CD4-positive, alpha-beta T cell treated with Interleukin-2 at 100 ng/mL for 4 hours (primary cell): ENCODE measurements around the gene BEND2.
"Not testable (repeated sequence)": the region's sequence is repeated elsewhere in the genome, so short reads cannot be mapped to it uniquely, and the experiment has no call there.

Experiments
- DNase-seq: peaks from one replicate; pipeline ENCODE4 v3.0.0-alpha.2; 2020; ENCODE audit warnings: low spot score

Gene BEND2

GRCh38 chrX:18220786-18221185, at the start of gene BEND2:
BEND2 (minus strand) TSS chrX:18220886; CDS start chrX:18220750, 136 bp downstream.
- no peak for DNase-seq

- no peak for DNase-seq
These were observed 34.4 kb upstream of the BEND2 start for GRCh38 chrX:18255059-18255458.

- no peak for DNase-seq
These were observed 32.1 kb upstream of the BEND2 start for GRCh38 chrX:18252644-18253359.

GRCh38 chrX:18229646-18230045, 9.0 kb upstream of the BEND2 start:
- not testable (repeated sequence) for DNase-seq

- DNase-seq: no peak
These were observed 7.4 kb upstream of the BEND2 start for GRCh38 chrX:18228069-18228468.

GRCh38 chrX:18227458-18227857, 6.8 kb upstream of the BEND2 start:
- DNase-seq: no peak

- DNase-seq: no peak
These were observed 10.2 kb downstream of the BEND2 start for GRCh38 chrX:18210470-18210869.

GRCh38 chrX:18206657-18207056, 14.0 kb downstream of the BEND2 start:
- DNase-seq: no peak

GRCh38 chrX:18203631-18204030, 17.1 kb downstream of the BEND2 start:
- DNase-seq: no peak

GRCh38 chrX:18194688-18195087, 26.0 kb downstream of the BEND2 start:
- DNase-seq: no peak

- DNase-seq: no peak
These were observed 41.2 kb downstream of the BEND2 start for GRCh38 chrX:18179446-18179845.

GRCh38 chrX:18174971-18175370, 45.7 kb downstream of the BEND2 start:
- DNase-seq: no peak

- no peak for DNase-seq
These were observed 46.5 kb downstream of the BEND2 start for GRCh38 chrX:18174209-18174608.

GRCh38 chrX:18173494-18174180, 47.0 kb downstream of the BEND2 start:
- no peak for DNase-seq

GRCh38 chrX:18172970-18173369, 47.7 kb downstream of the BEND2 start:
- DNase-seq: no peak

GRCh38 chrX:18170910-18171309, 49.8 kb downstream of the BEND2 start:
- no peak for DNase-seq

GRCh38 chrX:18166068-18166467, 54.6 kb downstream of the BEND2 start:
- DNase-seq: no peak

- DNase-seq: no peak
These were observed 60.3 kb downstream of the BEND2 start for GRCh38 chrX:18160369-18160768.

GRCh38 chrX:18158963-18159362, 61.7 kb downstream of the BEND2 start:
- DNase-seq: no peak

- no peak for DNase-seq
These were observed 69.0 kb downstream of the BEND2 start for GRCh38 chrX:18151649-18152048.

GRCh38 chrX:18151157-18151556, 69.5 kb downstream of the BEND2 start:
- DNase-seq: no peak

- DNase-seq: no peak
These were observed 71.2 kb downstream of the BEND2 start for GRCh38 chrX:18149454-18149853.

- DNase-seq: no peak
These were observed 73.7 kb downstream of the BEND2 start for GRCh38 chrX:18146954-18147353.

- DNase-seq: no peak
These were observed 74.7 kb downstream of the BEND2 start for GRCh38 chrX:18146009-18146408.
